HG03378 (cell line): ENCODE results near the gene DYRK1A.

ENCODE experiments used
- ATAC-seq: cut with Tn5 transposase; IDR thresholded peaks from one replicate; pipeline ENCODE4 v1.9.1; 2021; ENCODE audit warnings: mild to moderate bottlenecking, moderate library complexity; ENCODE audit not compliant: unreplicated experiment

DYRK1A gene

GRCh38 chr21:37447288-37447936 lies 80.8 kb downstream of the DYRK1A start:
- no peak for ATAC-seq

- no peak for ATAC-seq
These were observed 82.8 kb downstream of the DYRK1A start for GRCh38 chr21:37449302-37449937.

- no peak for ATAC-seq
These were observed 83.9 kb downstream of the DYRK1A start for GRCh38 chr21:37450445-37450941.

GRCh38 chr21:37451446-37451845 lies 84.9 kb downstream of the DYRK1A start:
- ATAC-seq, result no peak

- ATAC-seq, result no peak
These were observed 85.7 kb downstream of the DYRK1A start for GRCh38 chr21:37452227-37452626.

GRCh38 chr21:37453350-37453749 lies 86.8 kb downstream of the DYRK1A start:
- no peak for ATAC-seq

GRCh38 chr21:37454869-37455503 lies 88.4 kb downstream of the DYRK1A start:
- ATAC-seq, result no peak

- no peak for ATAC-seq
These were observed 88.9 kb downstream of the DYRK1A start for GRCh38 chr21:37455504-37455911.

- no peak for ATAC-seq
These were observed 92.2 kb downstream of the DYRK1A start for GRCh38 chr21:37458669-37459276.

GRCh38 chr21:37459575-37459974 lies 93.0 kb downstream of the DYRK1A start:
- ATAC-seq, result no peak

- ATAC-seq, result no peak
These were observed 93.6 kb downstream of the DYRK1A start for GRCh38 chr21:37460196-37460595.

- no peak for ATAC-seq
These were observed 94.9 kb downstream of the DYRK1A start for GRCh38 chr21:37461479-37461878.

- ATAC-seq, result no peak
These were observed 95.7 kb downstream of the DYRK1A start for GRCh38 chr21:37462087-37462861.

- no peak for ATAC-seq
These were observed 96.7 kb downstream of the DYRK1A start for GRCh38 chr21:37463083-37463801.

GRCh38 chr21:37467082-37467481 lies 100.5 kb downstream of the DYRK1A start:
- no peak for ATAC-seq

- no peak for ATAC-seq
These were observed 102.3 kb downstream of the DYRK1A start for GRCh38 chr21:37468909-37469308.

- ATAC-seq, result no peak
These were observed 102.9 kb downstream of the DYRK1A start for GRCh38 chr21:37469441-37469840.

- ATAC-seq, result no peak
These were observed 106.0 kb downstream of the DYRK1A start for GRCh38 chr21:37472581-37472980.

- ATAC-seq, result no peak
These were observed 106.9 kb downstream of the DYRK1A start for GRCh38 chr21:37473491-37473890.

GRCh38 chr21:37474342-37474741 lies 107.8 kb downstream of the DYRK1A start:
- no peak for ATAC-seq
